SK-N-SH treated with all-trans-retinoic acid at 6 μM for 48 hours (cell line): Measurements from ENCODE around the gene UGT2A3.

Experiments
- ATAC-seq: fragments of 200-7000 bp; cut with Tn5 transposase; 3 replicates; pipeline ENCODE4 v1.9.1; 2020; ENCODE audit warnings: mild to moderate bottlenecking, moderate library complexity
- ARNTL ChIP-seq: fragments of 450-650 bp; formaldehyde crosslinking; IDR thresholded peaks from 2 replicates; pipeline ENCODE4 v1.5.0; 2020; ENCODE audit warnings: low read depth, mild to moderate bottlenecking, moderate library complexity, borderline replicate concordance
- BACH2 ChIP-seq: fragments of 250-450 bp; sonication (Bioruptor Pico); IDR thresholded peaks from 2 replicates; pipeline ENCODE4 v1.9.0; 2021; ENCODE audit warnings: mild to moderate bottlenecking, borderline replicate concordance
- CREB5 ChIP-seq: fragments of 250-450 bp; sonication (Bioruptor Pico); IDR thresholded peaks from 2 replicates; pipeline ENCODE4 v1.5.1; 2020; ENCODE audit warnings: low read depth, mild to moderate bottlenecking, moderate library complexity
- CSDC2 ChIP-seq: fragments of 250-450 bp; sonication (Bioruptor Pico); IDR thresholded peaks from 2 replicates; pipeline ENCODE4 v1.5.0; 2020; ENCODE audit warnings: mild to moderate bottlenecking, moderate library complexity
- CSRNP3 ChIP-seq: fragments of 250-450 bp; sonication (Bioruptor Pico); IDR thresholded peaks from 2 replicates; pipeline ENCODE4 v1.5.1; 2021; ENCODE audit warnings: mild to moderate bottlenecking, moderate library complexity
- ESRRG ChIP-seq: fragments of 250-450 bp; sonication (Bioruptor Pico); IDR thresholded peaks from 2 replicates; pipeline ENCODE4 v1.6.1; 2021; ENCODE audit warnings: mild to moderate bottlenecking
- GLIS3 ChIP-seq: fragments of 250-450 bp; sonication (Bioruptor Pico); IDR thresholded peaks from 2 replicates; pipeline ENCODE4 v1.5.0; 2020; ENCODE audit warnings: mild to moderate bottlenecking, moderate library complexity
- ISL1 ChIP-seq: fragments of 250-450 bp; sonication (Bioruptor Pico); IDR thresholded peaks from 2 replicates; pipeline ENCODE4 v2.1.2; 2022; ENCODE audit warnings: mild to moderate bottlenecking, moderate library complexity
- OSR1 ChIP-seq: fragments of 250-450 bp; sonication (Bioruptor Pico); IDR thresholded peaks from 2 replicates; pipeline ENCODE4 v1.8.0; 2022; ENCODE audit warnings: moderate library complexity, mild to moderate bottlenecking, inconsistent platforms
- POU6F1 ChIP-seq: fragments of 250-450 bp; sonication (Bioruptor Pico); IDR thresholded peaks from 2 replicates; pipeline ENCODE4 v1.8.0; 2021; ENCODE audit warnings: low read depth, mild to moderate bottlenecking, moderate library complexity, borderline replicate concordance
- PPARA ChIP-seq: fragments of 250-450 bp; sonication (Bioruptor Pico); IDR thresholded peaks from 2 replicates; pipeline ENCODE4 v1.5.0; 2020; ENCODE audit warnings: mild to moderate bottlenecking, borderline replicate concordance
- RARB ChIP-seq: fragments of 250-450 bp; sonication (Bioruptor Pico); IDR thresholded peaks from 2 replicates; pipeline ENCODE4 v1.8.0; 2021; ENCODE audit warnings: mild to moderate bottlenecking, moderate library complexity
- SNAI2 ChIP-seq: fragments of 250-450 bp; sonication (Bioruptor Pico); IDR thresholded peaks from 2 replicates; pipeline ENCODE4 v1.5.0; 2020; ENCODE audit warnings: mild to moderate bottlenecking, moderate library complexity
- TOX ChIP-seq: fragments of 250-450 bp; sonication (Bioruptor Pico); IDR thresholded peaks from 2 replicates; pipeline ENCODE4 v1.8.0; 2021; ENCODE audit warnings: mild to moderate bottlenecking, moderate library complexity, borderline replicate concordance
- ZFP3 ChIP-seq: fragments of 250-450 bp; sonication (Bioruptor Pico); IDR thresholded peaks from 2 replicates; pipeline ENCODE4 v1.5.0; 2020; ENCODE audit warnings: mild to moderate bottlenecking, moderate library complexity
- ZFP30 ChIP-seq: fragments of 450-650 bp; formaldehyde crosslinking; IDR thresholded peaks from 2 replicates; pipeline ENCODE4 v1.5.0; 2022; ENCODE audit warnings: mild to moderate bottlenecking, moderate library complexity
- ZNF565 ChIP-seq: fragments of 450-650 bp; formaldehyde crosslinking; conservative IDR thresholded peaks from 2 replicates; pipeline ENCODE4 v1.5.0; 2020; ENCODE audit warnings: low read depth, mild to moderate bottlenecking, moderate library complexity
- ZNF70 ChIP-seq: fragments of 450-650 bp; formaldehyde crosslinking; IDR thresholded peaks from 2 replicates; pipeline ENCODE4 v1.5.0; 2020; ENCODE audit warnings: mild to moderate bottlenecking, moderate library complexity
- ZNF8 ChIP-seq: fragments of 450-650 bp; formaldehyde crosslinking; IDR thresholded peaks from 2 replicates; pipeline ENCODE4 v1.5.0; 2020; ENCODE audit warnings: mild to moderate bottlenecking, moderate library complexity
- TF ChIP-seq, protein P1 (sequence below): fragments of 250-450 bp; sonication (Bioruptor Pico); IDR thresholded peaks from 2 replicates; pipeline ENCODE4 v1.8.0; 2020; ENCODE audit warnings: mild to moderate bottlenecking, moderate library complexity, borderline replicate concordance

The UGT2A3 gene

DNA sequence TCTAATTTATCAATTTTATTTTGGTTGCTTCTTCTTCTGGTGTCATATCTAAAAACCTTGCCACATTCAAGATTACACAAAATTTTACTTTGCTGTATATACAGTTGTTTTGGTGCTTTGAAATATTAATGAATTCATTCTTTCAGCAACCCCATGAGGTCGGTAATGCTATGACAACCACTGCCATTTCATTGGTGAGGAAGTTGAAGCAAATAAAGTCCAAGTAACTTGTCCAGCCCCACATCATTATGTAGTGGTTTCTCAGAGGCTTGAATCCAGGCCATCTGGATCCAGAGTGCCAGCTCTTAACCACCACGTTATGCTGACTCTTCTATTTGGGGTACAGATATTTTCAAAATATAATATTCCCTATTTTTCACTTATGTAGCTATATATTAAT, 42.2 kb downstream of the UGT2A3 start:
- no peak for ATAC-seq
- no peak for TF ChIP-seq POU6F1 (CRISPR knock-in tag)
- no peak for TF ChIP-seq ISL1 (CRISPR knock-in tag)
- no peak for TF ChIP-seq ESRRG (CRISPR knock-in tag)
- TF ChIP-seq TOX (CRISPR knock-in tag) = no peak
- no peak for TF ChIP-seq ZFP30 (CRISPR knock-in tag)
- no peak for TF ChIP-seq OSR1 (CRISPR knock-in tag)
- no peak for TF ChIP-seq SNAI2 (CRISPR knock-in tag)
- no peak for TF ChIP-seq CSDC2 (CRISPR knock-in tag)
- TF ChIP-seq CSRNP3 = no peak
- no peak for TF ChIP-seq ZNF8 (CRISPR knock-in tag)
- no peak for TF ChIP-seq ZNF70 (CRISPR knock-in tag)
- no peak for TF ChIP-seq ARNTL (CRISPR knock-in tag)
- no peak for TF ChIP-seq PPARA (CRISPR knock-in tag)
- TF ChIP-seq ZNF565 (CRISPR knock-in tag) = no peak
- TF ChIP-seq, protein P1, sequence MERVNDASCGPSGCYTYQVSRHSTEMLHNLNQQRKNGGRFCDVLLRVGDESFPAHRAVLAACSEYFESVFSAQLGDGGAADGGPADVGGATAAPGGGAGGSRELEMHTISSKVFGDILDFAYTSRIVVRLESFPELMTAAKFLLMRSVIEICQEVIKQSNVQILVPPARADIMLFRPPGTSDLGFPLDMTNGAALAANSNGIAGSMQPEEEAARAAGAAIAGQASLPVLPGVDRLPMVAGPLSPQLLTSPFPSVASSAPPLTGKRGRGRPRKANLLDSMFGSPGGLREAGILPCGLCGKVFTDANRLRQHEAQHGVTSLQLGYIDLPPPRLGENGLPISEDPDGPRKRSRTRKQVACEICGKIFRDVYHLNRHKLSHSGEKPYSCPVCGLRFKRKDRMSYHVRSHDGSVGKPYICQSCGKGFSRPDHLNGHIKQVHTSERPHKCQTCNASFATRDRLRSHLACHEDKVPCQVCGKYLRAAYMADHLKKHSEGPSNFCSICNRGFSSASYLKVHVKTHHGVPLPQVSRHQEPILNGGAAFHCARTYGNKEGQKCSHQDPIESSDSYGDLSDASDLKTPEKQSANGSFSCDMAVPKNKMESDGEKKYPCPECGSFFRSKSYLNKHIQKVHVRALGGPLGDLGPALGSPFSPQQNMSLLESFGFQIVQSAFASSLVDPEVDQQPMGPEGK (CRISPR knock-in tag) = no peak

DNA sequence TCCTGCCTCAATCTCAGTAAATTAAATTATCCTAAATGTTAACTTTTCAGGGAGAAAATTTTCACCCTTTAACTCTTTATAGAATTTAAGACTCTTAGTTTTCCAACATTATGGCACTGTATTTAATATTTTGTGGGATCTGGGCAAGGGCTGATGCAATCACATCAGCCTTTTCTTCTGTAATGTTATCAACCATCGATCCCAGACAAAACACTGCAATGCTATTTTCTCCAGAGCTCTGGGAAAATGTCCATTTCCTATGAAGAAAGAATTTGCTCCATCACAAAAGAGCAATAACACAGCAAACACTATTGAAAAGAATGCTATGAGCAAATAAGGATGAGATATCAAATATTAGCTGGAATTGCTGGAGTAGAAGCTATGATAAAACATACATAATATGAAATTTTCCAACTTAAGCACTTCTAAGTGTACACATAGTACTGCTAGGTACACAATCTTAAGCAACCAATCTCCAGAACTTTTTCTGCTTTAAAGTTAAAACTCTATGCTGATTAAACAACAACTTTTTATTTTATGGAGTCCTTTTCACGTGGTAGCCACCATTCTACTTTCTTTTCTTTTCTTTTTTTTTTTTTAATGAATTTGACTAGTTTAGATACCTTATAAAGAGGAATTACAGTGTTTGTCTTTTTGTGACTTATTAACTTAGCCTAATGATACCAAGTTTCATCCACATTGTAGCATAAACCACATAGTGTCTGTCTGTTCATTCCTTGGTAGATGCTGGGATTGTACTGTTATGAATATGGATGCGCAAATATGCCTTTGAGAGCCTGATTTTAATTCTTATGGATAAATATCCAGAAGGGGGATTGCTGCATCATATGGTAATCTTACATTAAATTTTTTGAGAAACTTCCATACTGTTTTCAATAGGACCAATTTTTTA, 43.6 kb downstream of the UGT2A3 start:
- TF ChIP-seq CSDC2 (CRISPR knock-in tag) (no peak), ZNF70 (CRISPR knock-in tag) (no peak), OSR1 (CRISPR knock-in tag) (no peak)
- TF ChIP-seq, all 23 proteins: peak for 0
- ATAC-seq = no peak

GRCh38 chr4:68907245-68907644, 44.4 kb downstream of the UGT2A3 start:
- no peak for ATAC-seq
- TF ChIP-seq SNAI2 (CRISPR knock-in tag) = no peak
- no peak for TF ChIP-seq BACH2 (CRISPR knock-in tag)
- TF ChIP-seq OSR1 (CRISPR knock-in tag) = no peak

DNA sequence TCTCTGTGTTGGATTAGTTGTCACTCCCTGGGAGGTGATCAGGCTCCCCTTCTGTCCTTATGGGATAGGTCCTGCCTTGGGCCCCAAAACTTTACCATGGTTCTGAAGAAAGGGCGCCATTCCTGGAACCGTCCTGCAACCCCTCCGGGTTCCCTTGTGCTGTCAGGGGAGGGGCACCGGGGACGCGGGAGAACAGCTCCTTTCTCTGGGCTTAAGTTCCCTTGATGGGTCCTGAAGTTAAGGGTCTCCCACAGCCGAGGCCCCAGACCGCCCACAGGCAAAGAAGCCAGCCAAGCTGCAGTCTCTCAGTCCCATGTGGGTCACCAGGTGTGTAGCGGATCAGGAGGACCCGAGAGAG, 44.8 kb downstream of the UGT2A3 start:
- TF ChIP-seq SNAI2 (CRISPR knock-in tag) (no peak), ZFP30 (CRISPR knock-in tag) (no peak), CSDC2 (CRISPR knock-in tag) (no peak), RARB (CRISPR knock-in tag) (no peak), ISL1 (CRISPR knock-in tag) (no peak), GLIS3 (CRISPR knock-in tag) (no peak), BACH2 (CRISPR knock-in tag) (no peak), ZFP3 (CRISPR knock-in tag) (no peak), PPARA (CRISPR knock-in tag) (no peak), CREB5 (CRISPR knock-in tag) (no peak)
- no peak; the same call in 2 of the 3 replicates for ATAC-seq
